ENCODE results near the gene PRPH2.
A peak's percentile ranks its signal among the peaks of the same experiment; 100 is the strongest.
"Not testable (repeated sequence)": the region's sequence is repeated elsewhere in the genome, so short reads cannot be mapped to it uniquely, and the experiment has no call there.

Gene PRPH2

DNA sequence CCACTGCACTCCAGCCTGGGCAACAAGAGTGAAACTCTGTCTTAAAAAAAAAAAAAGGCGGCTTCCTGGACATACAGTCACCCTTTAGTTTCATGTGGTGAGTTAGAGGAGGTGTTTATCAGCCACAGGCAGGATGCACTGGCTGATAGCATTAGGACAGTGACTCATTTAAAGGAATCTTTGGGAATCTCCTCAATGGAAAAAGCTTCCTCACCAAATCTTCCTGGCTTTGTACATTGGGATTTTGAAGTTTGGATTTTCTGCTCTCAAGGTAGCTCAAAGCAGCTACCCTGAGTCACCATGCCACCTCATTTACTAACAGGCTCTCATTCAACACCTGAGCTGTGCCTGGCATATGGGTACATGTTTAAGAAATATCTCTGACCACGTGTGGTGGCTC lies 20.2 kb downstream of the PRPH2 start:
- no peak for DNase-seq (ENCODE audit: low read depth in 4 of 4, low spot score in 1 of 4)

DNA sequence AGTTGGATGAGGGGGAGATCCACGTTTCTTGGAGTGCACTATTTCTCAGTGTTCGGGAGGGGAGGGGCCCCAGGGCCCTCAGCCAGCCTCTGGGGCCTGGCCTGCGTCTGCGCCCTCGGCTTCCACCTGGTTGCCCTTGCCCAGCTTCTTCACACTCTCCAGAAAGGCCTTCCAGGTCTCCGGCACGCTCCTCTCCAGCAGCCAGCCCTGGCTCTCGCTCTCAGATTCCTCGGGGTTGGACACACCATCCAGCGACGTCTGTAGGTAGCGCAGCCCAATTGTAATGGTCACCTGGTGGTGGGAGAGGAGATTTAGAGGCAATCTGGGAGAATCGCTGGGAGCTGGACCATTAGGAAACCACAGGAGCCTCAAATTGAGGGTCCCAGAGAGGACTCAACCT lies 24.2 kb downstream of the PRPH2 start:
- no peak for DNase-seq (ENCODE audit: low read depth in 4 of 4, low spot score in 1 of 4)

DNA sequence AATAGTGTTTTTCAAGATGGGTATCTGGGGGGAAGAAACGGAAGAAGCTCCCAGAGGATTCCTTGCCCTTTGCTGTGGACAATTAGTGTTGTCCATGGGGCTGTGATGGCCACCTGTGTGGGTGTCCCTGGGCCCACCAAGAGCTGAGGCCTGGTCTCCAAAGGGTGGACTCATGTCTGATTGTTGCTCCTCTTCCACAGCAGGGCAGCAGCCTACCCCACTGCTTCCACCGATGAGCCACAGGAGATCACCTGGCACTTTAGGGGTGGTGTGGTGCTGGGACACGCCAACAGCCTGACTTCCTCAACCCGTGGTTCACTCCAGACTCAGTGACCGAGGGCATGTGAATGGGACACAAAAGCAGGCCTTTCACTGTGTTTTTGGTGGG lies 25.1 kb downstream of the PRPH2 start:
- DNase-seq (ENCODE audit: low read depth in 4 of 4, low spot score in 1 of 4) = no peak

DNA sequence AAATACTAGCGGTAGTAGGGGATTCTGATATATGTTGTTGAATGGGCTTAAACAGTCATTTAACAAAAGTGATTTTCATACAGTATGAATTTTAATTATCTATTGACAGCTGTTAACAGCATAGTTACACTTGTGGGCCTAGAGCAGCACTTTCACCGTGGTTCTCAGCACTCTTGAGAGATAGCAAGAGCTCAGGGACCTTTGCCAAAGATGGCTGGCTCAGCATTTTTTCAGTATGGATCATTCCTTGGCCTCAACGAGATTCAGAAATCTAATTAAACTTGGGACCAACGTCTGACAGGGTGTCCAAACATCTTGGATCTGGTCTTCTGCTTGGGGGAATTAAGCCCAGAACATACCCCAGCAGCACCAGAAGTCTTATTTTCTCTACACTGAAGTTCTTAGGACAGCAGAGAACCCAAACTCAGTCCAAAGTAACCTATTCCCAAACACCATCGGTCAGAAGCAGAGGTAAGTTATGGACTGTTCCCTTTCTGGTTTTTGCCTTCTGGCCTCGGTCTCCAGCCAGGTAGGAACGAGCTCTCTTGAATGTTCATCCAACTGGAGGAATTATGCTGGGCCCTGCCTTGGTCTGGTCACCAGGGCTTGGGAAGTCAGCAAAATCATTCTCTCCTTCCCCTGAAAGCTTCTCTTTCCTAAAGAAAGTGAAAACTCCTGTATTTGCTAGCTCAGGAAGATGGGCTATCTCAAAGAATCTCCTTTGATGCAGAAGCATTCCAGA lies 25.7 kb downstream of the PRPH2 start:
- DNase-seq (ENCODE audit: low read depth in 4 of 4, low spot score in 1 of 4) = no peak

DNA sequence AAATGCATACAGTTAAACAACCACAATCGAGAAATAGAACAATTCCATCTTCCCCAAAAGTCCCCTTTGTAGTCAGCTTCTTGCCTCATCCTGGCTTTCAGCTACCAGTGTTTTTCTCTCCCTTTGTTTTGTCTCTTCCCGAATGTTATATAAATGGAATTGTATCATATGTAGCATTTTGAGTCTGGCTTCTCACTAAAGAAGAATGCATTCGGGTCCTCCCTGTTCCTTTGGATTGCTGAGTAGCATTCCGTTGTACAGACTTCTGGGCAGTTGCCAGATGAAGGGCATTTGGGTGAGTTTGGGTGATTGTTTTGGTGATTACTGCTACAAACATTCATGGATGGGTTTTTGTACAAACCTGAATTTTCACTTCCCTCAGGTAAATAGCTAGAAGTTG lies 27.8 kb downstream of the PRPH2 start:
- no peak for DNase-seq (ENCODE audit: low read depth in 4 of 4, low spot score in 1 of 4)

DNA sequence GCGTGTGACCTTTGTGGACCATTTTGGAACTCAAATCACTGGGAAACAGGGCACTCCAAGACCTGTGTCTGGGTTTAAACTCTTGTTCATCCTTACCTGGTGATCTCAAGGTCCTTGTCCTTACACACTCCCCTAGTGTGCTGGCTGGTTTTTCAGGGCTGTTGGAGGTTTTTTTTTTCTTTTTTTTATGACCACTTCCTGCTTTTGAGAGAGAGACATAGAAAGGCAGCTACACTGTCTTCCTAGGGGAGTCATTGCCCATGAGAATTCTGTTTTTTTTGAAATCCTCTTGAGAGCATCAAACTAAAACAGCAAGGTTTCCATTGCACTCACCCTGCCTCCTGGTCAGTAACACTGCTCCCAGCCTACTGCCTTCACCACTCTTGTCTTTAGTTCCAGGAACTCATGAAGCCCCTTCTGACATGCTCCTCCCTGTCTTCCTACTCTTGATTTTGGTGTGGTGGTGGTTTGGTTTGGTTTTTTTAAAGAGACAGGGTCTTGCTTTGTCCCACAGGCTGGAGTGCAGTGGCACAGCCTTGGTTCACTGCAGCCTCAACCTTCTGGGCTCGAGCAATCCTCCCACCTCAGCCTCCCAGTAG lies 28.6 kb downstream of the PRPH2 start:
- DNase-seq (ENCODE audit: low read depth in 4 of 4, low spot score in 1 of 4) = no peak

DNA sequence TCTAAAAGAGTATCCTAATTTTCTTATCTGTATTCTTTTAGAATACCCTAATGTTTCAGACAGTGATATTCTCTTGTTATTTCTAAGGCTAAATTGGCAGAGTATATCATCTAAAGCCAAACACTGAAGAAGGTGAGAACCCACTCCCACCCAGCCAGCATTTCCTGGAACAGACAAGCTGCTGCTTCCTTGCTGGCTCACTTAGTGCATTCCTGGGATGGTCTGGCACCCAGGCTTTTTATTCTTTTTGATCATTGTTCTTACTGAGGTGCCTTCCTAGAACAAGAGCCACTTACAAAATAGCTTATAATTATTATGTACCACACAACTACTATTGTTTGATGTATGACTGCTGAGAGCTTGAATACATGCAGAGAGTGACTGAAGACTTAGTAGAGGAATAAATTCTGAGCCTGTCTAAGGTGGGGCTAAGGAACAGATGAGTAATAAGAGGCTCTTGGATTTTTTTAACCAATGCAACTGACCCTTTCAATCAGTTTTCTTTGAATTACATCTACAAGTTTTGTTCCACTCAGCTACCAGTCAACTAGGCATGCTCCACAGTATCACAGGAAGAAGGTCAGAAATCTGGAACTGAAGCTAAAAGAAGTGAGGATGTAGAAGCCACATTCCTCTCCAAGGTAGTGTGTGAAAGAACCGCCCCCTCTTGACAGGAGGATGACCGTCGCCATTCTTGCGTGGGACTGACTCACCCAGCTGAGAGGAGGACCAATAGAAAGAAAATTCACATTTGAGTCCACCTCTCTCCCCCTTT lies 30.1 kb downstream of the PRPH2 start:
- no peak for DNase-seq (ENCODE audit: low read depth in 4 of 4, low spot score in 1 of 4)

DNA sequence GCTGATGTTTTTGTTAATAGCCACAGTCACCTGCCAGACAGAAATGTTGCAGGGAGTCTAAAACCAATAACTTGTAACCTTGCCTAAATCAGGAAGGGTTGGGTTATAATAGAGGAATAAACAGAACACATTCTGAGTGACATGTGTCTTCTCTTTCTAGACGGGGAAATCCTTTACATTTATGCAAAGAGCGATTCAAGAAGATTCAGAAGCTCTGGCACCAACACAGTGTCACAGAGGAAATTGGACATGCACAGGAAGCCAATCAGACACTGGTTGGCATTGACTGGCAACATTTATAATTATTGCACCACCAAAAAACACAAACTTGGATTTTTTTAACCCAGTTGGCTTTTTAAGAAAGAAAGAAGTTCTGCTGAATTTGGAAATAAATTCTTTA lies 31.5 kb downstream of the PRPH2 start:
- no peak for DNase-seq (ENCODE audit: low read depth in 4 of 4, low spot score in 1 of 4)

DNA sequence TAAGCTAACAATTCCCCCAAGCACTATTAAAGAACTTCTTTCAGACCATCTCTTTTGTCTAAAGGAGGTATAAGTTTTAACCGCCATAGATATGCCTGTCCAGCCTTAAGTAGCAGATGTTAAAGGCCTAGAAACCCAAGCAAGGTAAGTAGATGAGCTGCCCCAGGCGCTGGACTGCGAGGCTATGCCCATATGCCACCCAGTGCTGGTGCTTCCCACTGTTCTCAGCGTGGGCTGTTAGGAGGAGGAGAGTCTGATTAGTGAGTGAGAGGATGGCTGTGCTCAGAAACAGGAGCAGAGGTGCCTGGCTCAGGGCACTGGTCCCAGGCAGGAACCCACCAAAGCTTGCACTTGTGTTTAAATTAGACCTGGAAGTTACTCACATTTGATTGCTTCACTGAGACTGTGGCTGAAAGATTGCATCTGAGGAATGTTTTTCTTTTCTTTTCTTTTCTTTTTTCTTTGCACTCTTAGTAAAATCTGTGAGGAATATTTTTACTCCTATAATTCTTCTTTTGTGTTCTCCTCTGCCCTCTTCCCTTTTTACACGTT lies 32.2 kb downstream of the PRPH2 start:
- no peak for DNase-seq (ENCODE audit: low read depth in 4 of 4, low spot score in 1 of 4)

DNA sequence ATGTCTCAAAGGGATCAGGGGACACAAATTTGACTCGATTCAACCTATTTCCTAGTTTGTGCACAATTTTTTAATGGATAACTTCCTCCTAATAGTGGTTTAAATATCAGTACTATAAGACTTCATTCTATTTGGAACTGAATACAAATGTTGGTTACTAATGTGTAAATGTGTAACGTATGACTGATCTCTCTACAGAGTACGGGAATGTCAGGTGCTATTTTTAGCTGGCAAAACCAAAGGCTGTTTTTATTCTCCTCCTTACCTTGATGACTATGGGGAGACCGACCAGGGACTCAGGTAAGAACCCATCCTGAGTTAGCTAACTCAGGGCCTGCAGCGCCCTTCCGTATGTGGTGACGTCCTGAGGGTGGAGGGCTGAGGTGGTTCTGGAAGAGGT lies 33.0 kb downstream of the PRPH2 start:
- no peak for DNase-seq (ENCODE audit: low read depth in 4 of 4, low spot score in 1 of 4)

DNA sequence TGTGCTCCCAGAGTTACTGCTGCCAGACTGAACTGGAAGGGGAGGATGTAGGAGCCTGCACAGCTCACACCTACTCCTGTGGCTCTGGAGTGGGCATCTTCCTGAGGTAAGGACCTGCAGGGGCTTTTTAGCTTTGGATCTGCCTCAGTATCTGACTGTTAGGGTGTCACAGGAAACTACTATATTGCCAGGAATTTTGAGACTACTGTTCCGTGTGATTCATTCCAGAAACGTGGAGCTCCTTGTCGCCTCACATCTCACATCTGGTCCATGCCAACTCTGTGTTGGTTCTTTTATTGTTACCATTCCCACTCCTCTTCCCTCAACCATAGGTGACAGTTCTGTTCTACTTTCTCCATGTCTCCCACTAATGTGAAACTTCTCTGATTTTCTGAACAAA lies 34.1 kb downstream of the PRPH2 start:
- no peak for DNase-seq (ENCODE audit: low read depth in 4 of 4, low spot score in 1 of 4)

DNA sequence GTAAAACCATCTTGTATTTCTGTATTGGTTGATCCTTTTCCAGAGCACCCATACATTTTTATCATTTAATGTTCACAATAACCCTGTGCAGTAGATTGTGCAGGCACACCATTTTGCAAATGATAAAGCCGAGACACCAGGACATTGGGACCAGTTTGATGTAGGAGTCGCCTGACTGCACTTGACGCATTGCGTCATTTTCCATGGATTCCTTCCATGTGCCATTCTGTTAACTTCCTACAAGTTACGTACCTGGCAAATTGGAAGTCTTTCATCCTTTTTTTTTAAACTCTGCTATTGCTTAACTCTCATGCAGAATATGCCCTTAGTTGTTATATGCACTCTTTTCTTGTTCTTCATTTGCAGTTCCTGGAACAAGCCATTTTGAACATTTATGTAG lies 43.0 kb downstream of the PRPH2 start:
- DNase-seq (ENCODE audit: low read depth in 4 of 4, low spot score in 1 of 4) = no peak

DNA sequence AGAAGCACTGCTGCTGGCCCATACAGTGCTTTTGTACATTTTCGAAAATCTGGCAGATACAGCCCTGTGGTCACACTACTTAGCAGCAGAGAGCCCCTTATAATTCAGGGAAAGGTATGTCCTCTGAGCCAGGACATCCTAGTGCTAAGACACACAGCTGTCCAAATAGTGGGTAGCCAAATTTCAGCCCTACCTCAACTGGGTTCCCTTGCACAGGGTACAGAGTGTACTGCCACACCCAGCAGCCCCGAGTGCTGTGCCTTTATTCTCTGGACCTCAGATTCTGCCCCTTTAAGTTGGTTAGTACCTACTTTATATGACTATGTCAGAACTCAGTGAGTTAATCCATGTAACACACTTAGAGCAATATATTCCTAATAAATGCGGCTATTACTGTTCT lies 47.6 kb downstream of the PRPH2 start:
- no peak for DNase-seq (ENCODE audit: low read depth in 4 of 4, low spot score in 1 of 4)

DNA sequence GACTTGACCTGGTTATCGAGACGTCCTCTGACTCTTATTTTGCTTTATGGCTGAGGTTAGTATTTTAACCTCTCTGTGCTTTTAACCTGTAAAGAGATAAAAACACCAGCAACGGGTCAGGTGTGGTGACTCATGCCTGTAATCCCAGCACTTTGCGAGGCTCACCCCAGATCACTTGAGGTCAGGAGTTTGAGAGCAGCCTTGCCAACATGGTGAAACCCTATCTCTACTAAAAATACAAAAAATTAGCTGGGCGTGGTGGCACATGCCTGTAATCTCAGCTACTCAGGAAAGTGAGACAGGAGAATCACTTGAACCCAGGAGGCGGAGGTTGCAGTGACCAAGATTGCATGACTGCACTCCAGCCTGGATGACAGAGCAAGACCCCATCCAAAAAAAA lies 48.0 kb downstream of the PRPH2 start:
- DNase-seq (ENCODE audit: low read depth in 4 of 4, low spot score in 1 of 4) = not testable (repeated sequence)

DNA sequence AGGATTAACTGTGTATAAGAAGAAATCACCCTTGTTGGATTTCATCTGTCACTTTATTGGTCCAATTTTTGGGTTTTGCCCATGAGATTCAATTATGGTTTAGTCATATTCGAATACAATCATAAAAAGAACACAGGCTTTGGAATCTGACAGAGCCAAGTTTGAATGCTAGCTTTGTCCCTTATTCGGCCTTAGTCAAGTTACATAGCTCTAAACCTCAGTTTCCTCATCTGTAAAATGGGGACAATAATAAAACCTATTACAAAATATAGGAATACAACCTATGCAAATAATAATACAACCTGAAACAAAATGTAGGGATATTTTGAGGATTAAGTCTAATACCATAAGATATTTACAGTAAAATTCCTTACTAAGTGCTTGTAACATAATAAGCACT lies 57.7 kb downstream of the PRPH2 start:
- DNase-seq (ENCODE audit: low read depth in 4 of 4, low spot score in 1 of 4) = no peak

DNA sequence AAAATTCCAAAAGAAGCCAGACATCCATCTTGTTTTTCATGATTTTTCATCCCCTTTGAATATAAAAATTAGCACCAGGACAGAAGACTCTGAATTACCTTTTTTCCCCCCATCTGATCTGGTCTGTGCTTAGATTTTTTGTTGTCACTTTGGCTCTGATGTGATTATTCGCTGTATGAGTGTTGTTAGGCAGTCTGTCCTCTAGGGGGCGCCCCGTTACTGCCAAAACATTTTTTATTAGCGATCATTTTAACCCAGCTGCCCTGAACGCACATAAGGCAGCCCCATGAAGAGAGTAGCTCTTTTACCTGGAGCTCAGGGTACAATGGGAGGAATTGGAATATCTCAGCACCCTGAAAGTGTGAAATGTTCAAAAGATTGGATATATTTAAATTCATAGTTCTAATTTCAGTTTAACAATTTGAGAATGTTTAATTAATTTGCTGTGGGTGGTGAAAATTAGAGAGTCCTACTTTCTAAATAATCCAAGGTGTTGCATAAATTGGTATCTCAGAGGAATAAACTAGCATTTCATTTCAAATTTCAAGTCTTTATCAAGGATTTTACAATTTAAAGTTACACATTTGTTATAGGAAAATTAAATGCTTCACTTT lies 60.8 kb downstream of the PRPH2 start:
- DNase-seq (ENCODE audit: low read depth in 4 of 4, low spot score in 1 of 4) = peak; percentile 62 to 77 (median 70)

DNA sequence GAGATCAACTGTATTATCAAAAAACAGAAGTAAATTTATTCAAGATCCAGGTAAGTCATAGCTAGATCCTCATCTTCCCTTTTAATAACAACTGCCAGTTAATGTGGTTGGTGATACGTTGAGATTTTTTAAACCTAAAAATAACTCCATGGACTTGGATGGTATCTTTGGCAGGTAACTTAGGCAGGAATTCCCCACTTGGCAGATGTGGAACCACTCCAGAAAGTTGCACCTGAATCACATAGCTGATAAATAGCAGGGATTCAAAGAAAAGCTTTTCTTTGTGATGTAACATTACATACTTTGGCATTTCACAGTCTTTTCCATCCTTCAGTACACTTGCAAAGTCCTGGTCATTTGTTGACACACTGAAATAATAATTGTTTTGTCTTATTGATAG lies 62.6 kb downstream of the PRPH2 start:
- DNase-seq (ENCODE audit: low read depth in 4 of 4, low spot score in 1 of 4) = no peak

DNA sequence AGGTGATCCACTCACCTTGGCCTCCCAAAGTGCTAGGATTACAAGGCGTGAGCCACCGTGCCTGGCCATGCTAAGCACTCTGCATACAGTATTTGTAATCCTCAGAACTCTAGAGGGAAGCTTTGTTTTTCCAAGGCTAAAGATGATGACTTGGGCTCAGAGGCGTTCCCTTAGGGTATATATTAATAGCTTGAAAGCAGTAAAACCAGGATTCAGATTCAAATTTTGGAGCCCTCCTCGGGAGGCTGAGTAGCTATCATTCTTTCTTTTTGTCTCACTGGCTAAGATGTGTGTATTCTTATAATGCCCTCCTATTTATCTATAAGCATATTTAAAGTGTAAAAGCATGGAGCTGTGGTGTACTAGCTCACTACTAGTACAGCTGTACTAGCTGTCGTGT lies 68.5 kb downstream of the PRPH2 start:
- DNase-seq (ENCODE audit: low read depth in 4 of 4, low spot score in 1 of 4) = no peak

DNA sequence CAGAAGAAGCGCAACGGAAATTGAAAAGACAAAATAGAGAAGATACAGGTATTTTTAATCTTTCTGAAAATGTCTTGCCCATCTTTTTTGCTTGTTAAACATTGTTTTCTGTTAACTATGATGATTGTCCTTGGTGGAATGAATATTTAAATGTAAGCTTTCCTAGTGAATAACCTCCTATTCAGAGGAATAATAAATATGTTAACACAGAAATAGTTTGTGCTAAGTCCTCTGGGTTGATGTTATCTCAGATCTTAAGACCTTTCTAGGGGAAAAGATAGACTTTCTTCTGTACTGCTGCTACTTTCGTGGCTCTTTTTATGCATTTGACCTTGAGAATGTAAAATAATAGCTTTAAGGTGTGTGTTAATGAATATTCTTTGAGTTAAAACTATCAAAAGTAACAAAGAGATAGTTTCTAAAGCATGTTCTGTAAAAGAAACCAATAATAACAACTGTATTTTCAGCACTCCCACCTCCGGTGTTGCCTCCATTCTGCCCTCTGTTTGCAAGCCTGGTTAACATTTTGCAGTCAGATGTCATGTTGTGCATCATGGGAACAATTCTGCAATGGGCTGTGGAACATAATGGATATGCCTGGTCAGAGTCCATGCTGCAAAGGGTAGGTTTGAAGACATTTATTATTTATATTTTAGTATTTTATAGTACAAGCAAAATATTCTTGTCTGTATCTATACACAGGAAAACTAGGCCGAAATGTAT lies 70.2 kb downstream of the PRPH2 start:
- DNase-seq (ENCODE audit: low read depth in 4 of 4, low spot score in 1 of 4) = no peak
